Hepatocyte (in vitro differentiated cells): Measurements from ENCODE around the gene ACP1. TPM values are rescaled to one million over a fixed set of nuclear protein-coding genes. Genes with fewer than 3 reads are reported as not detected.

Experiments used
- DNase-seq: peaks from one replicate; pipeline ENCODE4 v3.0.0-alpha.2; 2016; ENCODE audit warnings: low spot score
- H2AFZ ChIP-seq: fragments of 200-600 bp; sonication (generic); 2 replicates; pipeline ENCODE4 v1.6.0; 2016; ENCODE audit warnings: antibody characterized with exemption, mild to moderate bottlenecking
- H3K27ac ChIP-seq: fragments of 200-600 bp; sonication (generic); 2 replicates; pipeline ENCODE4 v1.5.1; 2016; ENCODE audit warnings: mild to moderate bottlenecking
- H3K27me3 ChIP-seq: fragments of 200-600 bp; sonication (generic); 2 replicates; pipeline ENCODE4 v1.6.1; 2016
- H3K36me3 ChIP-seq: fragments of 200-600 bp; sonication (generic); replicated peaks from 2 replicates; pipeline ENCODE4 v1.5.1; 2016; ENCODE audit warnings: low read depth; ENCODE audit not compliant: insufficient read depth
- H3K4me1 ChIP-seq: fragments of 200-600 bp; sonication (generic); 2 replicates; pipeline ENCODE4 v1.5.1; 2016; ENCODE audit warnings: mild to moderate bottlenecking, moderate library complexity; ENCODE audit not compliant: insufficient read depth
- H3K4me2 ChIP-seq: fragments of 200-600 bp; sonication (generic); 2 replicates; pipeline ENCODE4 v1.6.0; 2016
- H3K4me3 ChIP-seq: fragments of 200-600 bp; sonication (generic); 2 replicates; pipeline ENCODE4 v1.5.1; 2016; ENCODE audit warnings: mild to moderate bottlenecking
- H3K79me2 ChIP-seq: fragments of 200-600 bp; sonication (generic); 2 replicates; pipeline ENCODE4 v1.6.0; 2017; ENCODE audit warnings: mild to moderate bottlenecking
- H3K9me2 ChIP-seq: fragments of 200-600 bp; sonication (generic); replicated peaks from 2 replicates; pipeline ENCODE4 v1.6.0; 2017; ENCODE audit warnings: mild to moderate bottlenecking; ENCODE audit not compliant: insufficient read depth
- H3K9me3 ChIP-seq: fragments of 200-600 bp; sonication (generic); 2 replicates; pipeline ENCODE4 v1.5.1; 2016; ENCODE audit warnings: low read depth, mild to moderate bottlenecking
- H4K20me1 ChIP-seq: fragments of 200-600 bp; sonication (generic); 2 replicates; pipeline ENCODE4 v1.6.0; 2016; ENCODE audit warnings: mild to moderate bottlenecking; ENCODE audit not compliant: insufficient read depth, poor library complexity, severe bottlenecking
- EZH2 ChIP-seq: fragments of 200-600 bp; sonication (generic); IDR thresholded peaks from 2 replicates; pipeline ENCODE4 v1.6.1; 2016; ENCODE audit warnings: antibody characterized with exemption, mild to moderate bottlenecking, borderline replicate concordance
- EZH2phosphoT487 ChIP-seq: fragments of 200-600 bp; sonication (generic); IDR thresholded peaks from one replicate; pipeline ENCODE4 v1.6.1; 2018; ENCODE audit warnings: antibody characterized with exemption, mild to moderate bottlenecking, low read depth, moderate library complexity; ENCODE audit not compliant: unreplicated experiment, severe bottlenecking
- WGBS: methylation state at CpG from one replicate; pipeline ENCODE4 v1.1.6; 2016; ENCODE audit warnings: low lambda C conversion rate; ENCODE audit errors: missing lambda C conversion rate; 5-methylcytosine and 5-hydroxymethylcytosine counted together
- polyA plus RNA-seq: library from polyadenylated mRNA; unstranded; fragments of >200 nt; fragmentation: Nextera tagmentation; extraction: Ambion mirVana; gene quantifications from 2 replicates; pipeline ENCODE4 v1.2.1, GENCODE V29; 2016
- total RNA-seq: library from RNA; depleted of rRNA; stranded (reverse); fragments of >200 nt; gene quantifications from 2 replicates; pipeline ENCODE4 v1.2.3, GENCODE V29; 2014
- TF ChIP-seq, protein P1 (sequence below): fragments of 200-600 bp; sonication (generic); IDR thresholded peaks from 2 replicates; pipeline ENCODE4 v1.5.1; 2016; ENCODE audit warnings: antibody characterized with exemption, mild to moderate bottlenecking; ENCODE audit not compliant: poor library complexity

ACP1 gene
- total and polyA plus RNA-seq, 2 experiments from 2014 or later = 175 to 194 TPM

DNA sequence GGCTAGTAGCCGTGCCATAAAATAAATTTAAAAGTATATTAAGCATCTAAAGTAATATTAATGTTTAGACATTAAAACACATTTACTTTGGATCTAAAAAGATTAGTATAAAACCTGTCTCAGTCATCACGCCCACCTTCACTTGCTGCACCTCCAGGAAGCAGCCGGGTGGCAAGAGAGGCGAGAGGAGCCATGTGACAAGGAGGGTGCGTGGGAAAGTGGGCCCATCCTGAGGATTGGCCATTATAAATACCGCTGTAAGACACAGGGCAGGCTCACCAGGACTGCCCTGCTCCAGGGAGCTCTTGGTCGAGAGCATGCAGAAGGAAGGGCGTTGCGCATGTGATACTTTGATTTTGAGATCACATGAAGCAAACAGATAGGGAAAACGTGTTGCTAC lies 57.6 kb downstream of the ACP1 start:
- Histone ChIP-seq H3K4me1 (no peaks in the 10 kb centered on the region), H4K20me1 (no peaks in the 10 kb centered on the region), H3K4me2 (no peak overlapping the region), H3K36me3 (no peaks in the 10 kb centered on the region), H3K9me2 (no peaks in the 10 kb centered on the region), H3K9me3 (no peaks in the 10 kb centered on the region), H3K4me3 (no peak overlapping the region), H3K79me2 (no peaks in the 10 kb centered on the region), H3K27ac (no peak overlapping the region), H2AFZ (no peak overlapping the region), H3K27me3 (no peaks in the 10 kb centered on the region)
- DNase-seq = no peak
- 83% methylated on average over 10 of the region's 10 CpGs for WGBS
- TF ChIP-seq EZH2phosphoT487 (no peak), EZH2 (no peak)
- TF ChIP-seq, protein P1, sequence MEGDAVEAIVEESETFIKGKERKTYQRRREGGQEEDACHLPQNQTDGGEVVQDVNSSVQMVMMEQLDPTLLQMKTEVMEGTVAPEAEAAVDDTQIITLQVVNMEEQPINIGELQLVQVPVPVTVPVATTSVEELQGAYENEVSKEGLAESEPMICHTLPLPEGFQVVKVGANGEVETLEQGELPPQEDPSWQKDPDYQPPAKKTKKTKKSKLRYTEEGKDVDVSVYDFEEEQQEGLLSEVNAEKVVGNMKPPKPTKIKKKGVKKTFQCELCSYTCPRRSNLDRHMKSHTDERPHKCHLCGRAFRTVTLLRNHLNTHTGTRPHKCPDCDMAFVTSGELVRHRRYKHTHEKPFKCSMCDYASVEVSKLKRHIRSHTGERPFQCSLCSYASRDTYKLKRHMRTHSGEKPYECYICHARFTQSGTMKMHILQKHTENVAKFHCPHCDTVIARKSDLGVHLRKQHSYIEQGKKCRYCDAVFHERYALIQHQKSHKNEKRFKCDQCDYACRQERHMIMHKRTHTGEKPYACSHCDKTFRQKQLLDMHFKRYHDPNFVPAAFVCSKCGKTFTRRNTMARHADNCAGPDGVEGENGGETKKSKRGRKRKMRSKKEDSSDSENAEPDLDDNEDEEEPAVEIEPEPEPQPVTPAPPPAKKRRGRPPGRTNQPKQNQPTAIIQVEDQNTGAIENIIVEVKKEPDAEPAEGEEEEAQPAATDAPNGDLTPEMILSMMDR = no peak

DNA sequence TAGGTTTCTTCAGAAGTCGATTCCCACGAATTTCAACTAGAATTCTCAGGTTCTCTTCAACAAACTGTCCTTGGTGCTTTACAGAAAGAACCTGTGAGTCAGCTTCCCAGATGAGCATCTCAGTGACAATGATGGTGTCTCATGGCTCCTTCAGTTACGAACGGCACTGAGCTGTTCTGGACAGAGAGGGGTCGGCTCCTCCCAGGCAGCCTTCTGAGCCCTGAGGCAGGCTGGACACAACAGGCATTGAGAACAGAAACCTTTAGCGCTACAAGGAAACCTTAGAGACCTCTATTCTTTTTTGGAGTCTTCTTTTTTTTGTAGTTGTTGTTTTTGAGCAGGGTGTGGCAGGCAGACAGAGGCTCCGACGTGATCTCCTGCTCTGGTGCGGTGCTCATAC lies 58.3 kb downstream of the ACP1 start:
- Histone ChIP-seq H4K20me1 (no peaks in the 10 kb centered on the region), H2AFZ (no peak overlapping the region), H3K4me3 (no peak overlapping the region), H3K9me3 (no peaks in the 10 kb centered on the region), H3K79me2 (no peaks in the 10 kb centered on the region), H3K4me1 (no peaks in the 10 kb centered on the region), H3K36me3 (no peaks in the 10 kb centered on the region), H3K27ac (no peak overlapping the region), H3K4me2 (no peak overlapping the region), H3K9me2 (no peaks in the 10 kb centered on the region), H3K27me3 (no peaks in the 10 kb centered on the region)
- DNase-seq = no peak
- TF ChIP-seq EZH2 (no peak), EZH2phosphoT487 (no peak)
- TF ChIP-seq, protein P1 = no peak
- WGBS = 75% methylated on average over 9 of the region's 9 CpGs

Other genes with a start within 250 kb of the ACP1 start
- gene FAM110C, start 218.4 kb upstream of the ACP1 start, total RNA-seq = 10.2 and 11.2 TPM in 2 replicates
- gene FAM110C, start 218.4 kb upstream of the ACP1 start, polyA plus RNA-seq = 6.6 and 10.1 TPM in 2 replicates
- 98.3 and 99.8 TPM in 2 replicates for gene SH3YL1, start 915 bp upstream of the ACP1 start, total RNA-seq
- 36.3 and 42.7 TPM in 2 replicates for gene SH3YL1, start 915 bp upstream of the ACP1 start, polyA plus RNA-seq
- gene ALKAL2, start 23.1 kb downstream of the ACP1 start, total RNA-seq = 2.9 and 9.0 TPM in 2 replicates
- gene ALKAL2, start 23.1 kb downstream of the ACP1 start, polyA plus RNA-seq = 27.5 and 30.4 TPM in 2 replicates